Urinary bladder (tissue), 4 donors: ENCODE measurements around the gene HADH. TPM values are rescaled to one million over a fixed set of nuclear protein-coding genes. Genes with fewer than 3 reads are reported as not detected.

Source experiments
- DNase-seq: peaks from one replicate; pipeline ENCODE4 v3.0.0-alpha.2; 2015; ENCODE audit errors: extremely low spot score
- H3K27ac ChIP-seq: one replicate; pipeline ENCODE4 v1.5.1; 2013; ENCODE audit warnings: low read depth, mild to moderate bottlenecking, moderate library complexity
- H3K36me3 ChIP-seq: one replicate; pipeline ENCODE4 v1.6.1; 2013; ENCODE audit warnings: mild to moderate bottlenecking, moderate library complexity; ENCODE audit not compliant: insufficient read depth
- H3K4me1 ChIP-seq: one replicate; pipeline ENCODE4 v1.6.1; 2013; ENCODE audit warnings: mild to moderate bottlenecking, moderate library complexity; ENCODE audit not compliant: insufficient read depth
- H3K4me3 ChIP-seq: one replicate; pipeline ENCODE4 v1.5.1; 2013; ENCODE audit warnings: low read depth, low read length
- WGBS: extraction: QIAGEN DNeasy Blood & Tissue Kit; methylation state at CpG from one replicate; pipeline ENCODE4 v1.1.7; 2013; 5-methylcytosine and 5-hydroxymethylcytosine counted together
- polyA plus RNA-seq: library from polyadenylated mRNA; stranded (reverse); fragments of 200-250 nt; gene quantifications from one replicate; pipeline ENCODE4 v1.2.3, GENCODE V29; 2013
- total RNA-seq: library from RNA; depleted of rRNA; stranded (reverse); fragments of >200 nt; gene quantifications from one replicate; pipeline ENCODE4 v1.2.3, GENCODE V29; 2014
- donor health status: healthy with polysubstance abuse.
- donor health status: healthy.

Gene HADH
- total and polyA plus RNA-seq, 2 donors, result 28.1 to 61.0 TPM

DNA sequence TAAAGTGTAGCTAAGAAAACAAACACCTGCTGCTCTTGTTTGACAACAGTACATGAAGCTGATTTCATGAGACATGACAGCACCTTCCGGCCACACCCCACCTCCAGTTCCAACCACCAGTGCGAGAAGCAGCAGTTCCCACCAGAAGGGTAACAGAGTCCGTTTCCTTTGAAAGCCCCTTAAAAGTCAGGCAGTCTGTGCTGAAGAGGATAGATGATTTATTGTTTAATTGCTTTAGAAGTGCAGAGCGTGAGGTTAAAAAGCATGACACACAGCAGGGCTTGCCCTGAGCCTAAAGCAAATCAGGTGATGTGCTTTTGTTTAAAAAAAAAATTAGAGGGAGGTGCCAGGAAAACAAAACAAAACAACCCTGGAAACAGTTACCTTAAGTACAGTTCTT lies 82.6 kb downstream of the HADH start:
- no peaks in the 10 kb centered on the region for H3K4me1 ChIP-seq
- H3K4me3 ChIP-seq, result no peak overlapping the region
- 35% methylated on average over 4 of the region's 4 CpGs for WGBS
- H3K27ac ChIP-seq, result no peak overlapping the region
- DNase-seq, result no peak
- no peaks in the 10 kb centered on the region for H3K36me3 ChIP-seq

DNA sequence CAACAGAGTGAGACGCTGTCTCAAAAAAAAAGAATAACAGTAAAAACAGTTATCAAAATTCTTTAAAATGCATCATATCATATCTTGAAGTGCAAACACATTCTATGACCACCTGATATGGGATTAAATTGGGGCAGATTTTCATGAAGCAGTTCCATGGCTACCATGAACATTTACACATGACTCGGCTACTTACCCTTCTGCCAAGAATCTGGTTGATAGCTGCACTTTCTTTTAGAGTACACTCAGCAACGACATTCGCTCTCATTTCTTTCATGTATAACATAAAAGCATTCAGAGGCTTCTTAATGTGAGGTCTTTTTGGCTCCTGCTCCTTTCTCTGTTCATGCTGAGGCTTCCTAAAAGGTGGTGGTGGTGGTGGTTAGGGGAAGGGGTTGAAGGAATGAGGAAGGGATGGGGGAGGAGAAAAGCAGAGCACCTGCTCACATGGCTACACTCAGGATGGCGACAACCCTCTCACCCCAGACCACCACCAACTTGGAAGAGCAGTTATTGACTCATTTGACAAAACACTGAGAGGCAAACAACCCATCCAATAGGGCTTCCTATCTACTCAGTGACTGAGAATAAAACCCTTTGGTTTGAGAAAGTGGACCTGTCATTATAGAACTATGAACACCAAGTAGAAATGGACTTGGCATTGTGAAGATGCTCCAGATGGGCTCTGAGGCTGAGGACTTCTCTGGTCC lies 88.5 kb downstream of the HADH start:
- DNase-seq, result no peak
- H3K4me1 ChIP-seq, result no peaks in the 10 kb centered on the region
- no peak overlapping the region for H3K27ac ChIP-seq
- H3K36me3 ChIP-seq, result no peaks in the 10 kb centered on the region
- H3K4me3 ChIP-seq, result no peak overlapping the region
- WGBS, result 88% methylated on average over 5 of the region's 5 CpGs

DNA sequence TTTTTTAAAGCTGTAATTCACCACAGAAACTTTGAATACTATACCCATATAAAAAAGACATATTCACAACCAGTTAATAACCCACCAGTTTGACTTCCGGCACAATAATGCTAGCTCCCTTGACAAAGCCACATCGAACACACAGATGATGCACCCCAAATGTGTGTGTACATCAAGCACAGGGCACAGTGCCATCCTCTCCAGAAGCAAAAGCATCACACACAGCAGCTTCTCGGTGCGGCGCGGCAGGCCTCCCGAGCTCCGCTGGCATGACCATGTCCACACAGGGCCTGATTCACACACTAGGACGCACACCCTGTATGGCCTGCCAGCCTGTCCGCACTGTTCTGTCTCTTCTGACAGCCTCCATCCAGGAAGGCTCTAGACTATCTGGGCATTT lies 91.1 kb downstream of the HADH start:
- WGBS, result 93% methylated on average over 10 of the region's 10 CpGs
- DNase-seq, result no peak
- no peaks in the 10 kb centered on the region for H3K4me1 ChIP-seq
- H3K36me3 ChIP-seq, result no peaks in the 10 kb centered on the region
- H3K27ac ChIP-seq, result no peak overlapping the region
- no peak overlapping the region for H3K4me3 ChIP-seq

DNA sequence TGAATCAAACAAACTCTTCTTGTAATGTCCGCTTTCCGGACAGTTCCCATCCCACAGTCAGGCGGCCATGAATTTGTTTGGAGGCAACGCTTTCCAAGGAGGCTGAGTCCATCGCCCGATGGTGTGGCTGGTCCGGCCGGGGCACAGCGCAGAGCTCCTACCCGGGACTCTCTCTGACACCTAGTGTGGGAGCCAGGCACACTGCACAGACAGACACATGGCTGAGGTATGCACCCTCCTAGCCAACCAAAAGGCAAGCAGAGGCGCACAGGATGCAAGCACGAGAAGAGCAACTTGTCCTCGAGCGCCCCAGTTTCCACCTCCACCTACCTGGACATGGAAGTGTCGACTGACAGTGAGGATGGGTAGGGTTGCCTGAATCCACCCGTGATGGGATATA lies 91.6 kb downstream of the HADH start:
- WGBS, result 94% methylated on average over 16 of the region's 16 CpGs
- Histone ChIP-seq H3K4me1 (no peaks in the 10 kb centered on the region), H3K4me3 (no peak overlapping the region), H3K27ac (no peak overlapping the region), H3K36me3 (no peaks in the 10 kb centered on the region)
- DNase-seq, result no peak

Other genes starting within 250 kb of the HADH start
- 36.6 TPM for gene SGMS2, start 165.0 kb upstream of the HADH start, total RNA-seq
- 13.3 TPM for gene SGMS2, start 165.0 kb upstream of the HADH start, polyA plus RNA-seq
- 16.4 TPM for gene CYP2U1, start 58.3 kb upstream of the HADH start, total RNA-seq
- 8.9 TPM for gene CYP2U1, start 58.3 kb upstream of the HADH start, polyA plus RNA-seq
- gene LEF1, start 179.0 kb downstream of the HADH start, total RNA-seq, result 9.5 TPM
- gene LEF1, start 179.0 kb downstream of the HADH start, polyA plus RNA-seq, result 7.7 TPM